Type B pancreatic cell (in vitro differentiated cells): Measurements from ENCODE around the gene N4BP3. TPM values are rescaled to one million over a fixed set of nuclear protein-coding genes. Genes with fewer than 3 reads are reported as not detected.

Source experiments
- DNase-seq: peaks from one replicate; pipeline ENCODE4 v3.0.0; 2021; ENCODE audit warnings: mixed read lengths; ENCODE audit not compliant: unreplicated experiment; ENCODE audit errors: extremely low spot score
- H3K27ac Mint-ChIP-seq: 2 replicates; pipeline ENCODE4 v1.8.0; 2021; ENCODE audit warnings: mild to moderate bottlenecking, mixed read lengths
- H3K27me3 Mint-ChIP-seq: 2 replicates; pipeline ENCODE4 v1.8.0; 2021; ENCODE audit warnings: mixed read lengths
- H3K36me3 Mint-ChIP-seq: 2 replicates; pipeline ENCODE4 v1.8.0; 2021; ENCODE audit warnings: mixed read lengths
- H3K4me1 Mint-ChIP-seq: one replicate; pipeline ENCODE4 v1.8.0; 2021; ENCODE audit warnings: mixed read lengths; ENCODE audit not compliant: unreplicated experiment
- H3K4me3 Mint-ChIP-seq: 2 replicates; pipeline ENCODE4 v1.8.0; 2021; ENCODE audit warnings: mild to moderate bottlenecking, mixed read lengths
- H3K9me3 Mint-ChIP-seq: 2 replicates; pipeline ENCODE4 v1.8.0; 2021; ENCODE audit warnings: mixed read lengths
- CTCF ChIP-seq: fragments of 200-600 bp; sonication (generic); conservative IDR thresholded peaks from 2 replicates; pipeline ENCODE4 v1.5.0; 2021; ENCODE audit warnings: antibody characterized with exemption, mild to moderate bottlenecking
- total RNA-seq: library from RNA; stranded (reverse); gene quantifications from 2 replicates; pipeline ENCODE4 v1.2.1, GENCODE V29; 2021; ENCODE audit warnings: low replicate concordance

N4BP3 gene
- total RNA-seq, 1 donor from 2014 or later, result 6.6 TPM

- Mint-ChIP-seq H3K4me1 (peaks cover 10% of the 10 kb centered on the region), H3K27ac (no peak overlapping the region), H3K9me3 (no peaks in the 10 kb centered on the region), H3K27me3 (no peaks in the 10 kb centered on the region), H3K36me3 (peaks cover 25% of the 10 kb centered on the region), H3K4me3 (no peak overlapping the region)
- DNase-seq, result no peak
- no peak for TF ChIP-seq CTCF
Measured at GRCh38 chr5:178142642-178143041, 29.3 kb downstream of the N4BP3 start.

GRCh38 chr5:178143246-178143645, 29.9 kb downstream of the N4BP3 start:
- no peak for DNase-seq
- H3K4me3 Mint-ChIP-seq, result no peak overlapping the region
- peaks cover 13% of the 10 kb centered on the region for H3K4me1 Mint-ChIP-seq
- no peaks in the 10 kb centered on the region for H3K27me3 Mint-ChIP-seq
- H3K36me3 Mint-ChIP-seq, result peaks cover 26% of the 10 kb centered on the region
- TF ChIP-seq CTCF, result no peak
- H3K9me3 Mint-ChIP-seq, result no peaks in the 10 kb centered on the region
- H3K27ac Mint-ChIP-seq, result no peak overlapping the region

DNA sequence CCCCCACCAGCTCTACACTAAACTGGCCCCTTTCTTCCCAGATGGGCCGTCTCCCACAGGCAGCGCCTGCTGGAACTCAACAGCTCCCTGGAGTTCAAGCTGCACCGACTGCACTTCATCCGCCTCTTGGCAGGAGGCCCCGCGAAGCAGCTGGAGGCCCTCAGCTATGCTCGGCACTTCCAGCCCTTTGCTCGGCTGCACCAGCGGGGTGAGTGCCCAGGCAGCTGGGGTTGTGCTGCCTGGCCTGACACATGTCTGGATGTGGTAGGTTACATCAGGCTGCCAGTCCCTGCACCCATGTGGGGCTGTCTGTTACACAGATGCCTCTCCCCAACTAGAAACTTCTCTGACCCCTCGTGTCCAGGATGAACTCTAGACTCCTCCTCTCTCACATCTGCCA, 30.6 kb downstream of the N4BP3 start:
- H3K36me3 Mint-ChIP-seq, result peaks cover 27% of the 10 kb centered on the region
- DNase-seq, result no peak
- no peak overlapping the region for H3K4me3 Mint-ChIP-seq
- H3K9me3 Mint-ChIP-seq, result no peaks in the 10 kb centered on the region
- peaks cover 19% of the 10 kb centered on the region for H3K4me1 Mint-ChIP-seq
- H3K27me3 Mint-ChIP-seq, result no peaks in the 10 kb centered on the region
- no peak for TF ChIP-seq CTCF
- no peak overlapping the region for H3K27ac Mint-ChIP-seq

DNA sequence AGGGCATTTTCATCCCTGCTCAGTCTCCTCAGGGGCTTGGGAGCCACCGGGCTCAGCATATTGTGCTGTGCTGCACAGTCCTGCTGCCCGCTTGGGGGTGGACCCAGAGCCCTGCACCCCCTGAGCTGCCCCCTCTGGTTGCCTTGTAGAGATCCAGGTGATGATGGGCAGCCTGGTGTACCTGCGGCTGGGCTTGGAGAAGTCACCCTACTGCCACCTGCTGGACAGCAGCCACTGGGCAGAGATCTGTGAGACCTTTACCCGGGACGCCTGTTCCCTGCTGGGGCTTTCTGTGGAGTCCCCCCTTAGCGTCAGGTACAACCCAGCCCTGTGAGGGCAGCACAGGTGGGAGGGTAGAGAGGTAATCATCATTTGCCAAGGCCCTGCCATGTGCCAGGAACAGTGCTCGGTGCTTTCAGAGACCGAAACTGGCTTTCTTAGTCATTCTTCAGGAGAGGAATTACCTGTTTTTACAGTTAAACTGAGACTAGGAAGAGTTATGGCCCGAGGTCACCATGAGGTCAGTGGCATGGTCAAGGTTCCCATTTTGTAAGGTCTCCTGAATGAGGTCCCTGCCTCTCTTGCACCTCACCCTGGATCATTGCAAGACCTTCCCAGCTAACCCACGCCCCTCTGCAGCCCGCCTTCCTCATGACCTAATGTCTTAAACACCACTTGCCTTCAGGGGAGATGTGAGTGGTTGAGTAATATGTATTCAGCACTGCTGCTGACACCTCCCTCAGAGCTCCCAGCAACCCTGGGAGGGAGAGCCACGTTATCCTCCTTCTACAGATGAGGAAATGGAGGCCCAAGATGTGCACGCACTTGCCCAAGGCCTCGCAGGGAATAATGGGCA, 32.9 kb downstream of the N4BP3 start:
- peak overlapping the region; percentile 46 for H3K4me3 Mint-ChIP-seq
- H3K27ac Mint-ChIP-seq, result peak overlapping the region; percentile 91
- H3K9me3 Mint-ChIP-seq, result no peaks in the 10 kb centered on the region
- peaks cover 18% of the 10 kb centered on the region for H3K36me3 Mint-ChIP-seq
- no peak for DNase-seq
- no peaks in the 10 kb centered on the region for H3K27me3 Mint-ChIP-seq
- peaks cover 24% of the 10 kb centered on the region for H3K4me1 Mint-ChIP-seq
- TF ChIP-seq CTCF, result peak; percentile 83

DNA sequence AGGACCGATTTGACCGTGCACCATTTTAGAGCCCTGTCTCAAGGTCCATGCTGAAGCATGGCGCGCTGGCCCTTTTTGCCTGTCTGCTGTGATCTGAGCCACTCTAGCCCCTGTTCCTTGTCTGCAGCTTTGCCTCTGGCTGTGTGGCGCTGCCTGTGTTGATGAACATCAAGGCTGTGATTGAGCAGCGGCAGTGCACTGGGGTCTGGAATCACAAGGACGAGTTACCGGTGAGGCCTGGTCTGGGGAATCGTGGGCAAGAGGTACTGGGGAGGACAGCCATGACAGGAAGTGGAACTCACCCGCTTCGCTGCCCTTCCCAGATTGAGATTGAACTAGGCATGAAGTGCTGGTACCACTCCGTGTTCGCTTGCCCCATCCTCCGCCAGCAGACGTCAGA, 34.1 kb downstream of the N4BP3 start:
- TF ChIP-seq CTCF, result no peak
- Mint-ChIP-seq H3K4me1 (peaks cover 33% of the 10 kb centered on the region), H3K27ac (no peak overlapping the region), H3K36me3 (peaks cover 14% of the 10 kb centered on the region), H3K27me3 (no peaks in the 10 kb centered on the region), H3K9me3 (no peaks in the 10 kb centered on the region), H3K4me3 (no peak overlapping the region)
- no peak for DNase-seq
